Measurements from ENCODE around the gene NOVA2. TPM values are rescaled to one million over a fixed set of nuclear protein-coding genes. Genes with fewer than 3 reads are reported as not detected.

Gene NOVA2
- total RNA-seq, result 10 to 100 TPM in 1 of 2 donors, 1 to 10 TPM in 1; 8.1 to 18.2 TPM
- polyA plus RNA-seq, result under 1 TPM in 1 of 2 donors, not detected in 1; 0.13 TPM
- long read RNA-seq, donor 1, partial matches to known transcripts, result 0 of 3 reads
- long read RNA-seq, donor 1, other reads (novel, unspliced or antisense), result 3 of 3 reads
- long read RNA-seq, donor 2, full-length matches to known transcripts, result 1 of 7 reads
- long read RNA-seq, donor 2, partial matches to known transcripts, result 0 of 7 reads
- long read RNA-seq, donor 2, other reads (novel, unspliced or antisense), result 6 of 7 reads

GRCh38 chr19:45973553-45974338, at the start of gene NOVA2:
Gene NOVA2, minus strand, starts transcription at chr19:45973865. Its CDS starts 514 bp downstream, at chr19:45973351.
- intact Hi-C loops (cut with DNase I), result no loop called here
- Histone ChIP-seq H3K9me3 (ENCODE audit: control insufficient read depth, low read length) (no peaks in the 10 kb centered on the region), H3K27me3 (ENCODE audit: control insufficient read depth in 1 of 2, insufficient read depth in 2 of 2, low read length in 1 of 2) (no peaks in the 10 kb centered on the region), H3K36me3 (ENCODE audit: control insufficient read depth in 1 of 2, insufficient read depth in 2 of 2, low read length in 1 of 2) (no peaks in the 10 kb centered on the region), H3K27ac (ENCODE audit: low read depth in 1 of 2, low read length in 2 of 2) (no peak within 1 kb of the TSS), H3K4me1 (ENCODE audit: control insufficient read depth in 1 of 2, insufficient read depth in 2 of 2, low read length in 2 of 2) (no peaks in the 10 kb centered on the region), H3K4me3 (ENCODE audit: low read length in 2 of 2) (no peak within 1 kb of the TSS)
- WGBS, 2 donors, result 3 to 7% methylated on average over 29 to 54 of the region's 58 CpGs
- peak; percentile 71 to 87 for DNase-seq
- ATAC-seq (ENCODE audit: low FRiP score), result peak; percentile 73

DNA sequence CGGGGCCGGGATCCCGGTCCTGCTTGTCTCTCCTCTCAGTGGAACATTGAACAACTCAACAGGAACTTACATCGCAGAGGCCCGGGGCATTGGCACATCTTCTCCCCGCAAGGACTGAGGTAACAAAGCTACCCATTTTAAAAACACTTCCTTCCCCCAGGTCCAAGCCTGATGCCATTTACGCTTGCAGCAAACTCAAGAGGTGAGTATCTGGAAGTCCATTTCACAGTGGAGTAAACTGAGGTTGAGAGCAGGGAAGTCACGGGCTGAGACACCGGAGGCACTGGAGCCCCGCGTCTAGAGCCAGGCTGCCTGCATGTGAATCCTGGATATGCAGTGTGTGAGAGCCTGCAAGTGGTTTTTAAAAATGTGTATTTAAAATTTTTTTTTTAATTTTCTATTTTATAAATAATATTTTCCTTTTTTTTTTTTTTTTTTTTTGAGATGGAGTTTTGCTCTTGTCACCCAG, 49.7 kb upstream of the NOVA2 start:
- Histone ChIP-seq H3K27me3 (ENCODE audit: control insufficient read depth in 1 of 2, insufficient read depth in 2 of 2, low read length in 1 of 2) (no peaks in the 10 kb centered on the region), H3K27ac (ENCODE audit: low read depth in 1 of 2, low read length in 2 of 2) (no peak overlapping the region), H3K4me3 (ENCODE audit: low read length in 2 of 2) (no peak overlapping the region), H3K36me3 (ENCODE audit: control insufficient read depth in 1 of 2, insufficient read depth in 2 of 2, low read length in 1 of 2) (no peaks in the 10 kb centered on the region), H3K4me1 (ENCODE audit: control insufficient read depth in 1 of 2, insufficient read depth in 2 of 2, low read length in 2 of 2) (no peaks in the 10 kb centered on the region), H3K9me3 (ENCODE audit: control insufficient read depth, low read length) (no peaks in the 10 kb centered on the region)
- DNase-seq, result peak in 1 of 2 donors; percentile 30
- 58 to 63% methylated on average over 11 of the region's 11 CpGs for WGBS, 2 donors
- intact Hi-C loops (cut with DNase I), result no loop called here
- no peak for ATAC-seq (ENCODE audit: low FRiP score)

- Histone ChIP-seq H3K27me3 (ENCODE audit: control insufficient read depth in 1 of 2, insufficient read depth in 2 of 2, low read length in 1 of 2) (no peaks in the 10 kb centered on the region), H3K4me3 (ENCODE audit: low read length in 2 of 2) (no peak within 1 kb of the TSS)
These were observed 49.0 kb upstream of the NOVA2 start, which contains the start of gene PGLYRP1 for GRCh38 chr19:46022431-46023310. Gene PGLYRP1, minus strand, starts transcription at chr19:46023053. Its CDS starts 32 bp downstream, at chr19:46023021.

GRCh38 chr19:46022061-46022430, 48.4 kb upstream of the NOVA2 start:
- H3K4me1 ChIP-seq (ENCODE audit: control insufficient read depth in 1 of 2, insufficient read depth in 2 of 2, low read length in 2 of 2), result no peaks in the 10 kb centered on the region
- intact Hi-C loops (cut with DNase I), result no loop called here
- H3K36me3 ChIP-seq (ENCODE audit: control insufficient read depth in 1 of 2, insufficient read depth in 2 of 2, low read length in 1 of 2), result no peaks in the 10 kb centered on the region
- 41 to 50% methylated on average over 12 of the region's 12 CpGs for WGBS, 2 donors
- H3K9me3 ChIP-seq (ENCODE audit: control insufficient read depth, low read length), result no peaks in the 10 kb centered on the region
- H3K27ac ChIP-seq (ENCODE audit: low read depth in 1 of 2, low read length in 2 of 2), result no peak overlapping the region
- DNase-seq, result peak in 1 of 2 donors; percentile 34
- H3K4me3 ChIP-seq (ENCODE audit: low read length in 2 of 2), result no peak overlapping the region
- H3K27me3 ChIP-seq (ENCODE audit: control insufficient read depth in 1 of 2, insufficient read depth in 2 of 2, low read length in 1 of 2), result no peaks in the 10 kb centered on the region
- ATAC-seq (ENCODE audit: low FRiP score), result no peak

More at GRCh38 chr19:46022431-46023310, 49.0 kb upstream of the NOVA2 start, which contains the start of gene PGLYRP1:
- H3K27ac ChIP-seq (ENCODE audit: low read depth in 1 of 2, low read length in 2 of 2), result no peak within 1 kb of the TSS
- no peak for ATAC-seq (ENCODE audit: low FRiP score)
- H3K9me3 ChIP-seq (ENCODE audit: control insufficient read depth, low read length), result no peaks in the 10 kb centered on the region
- intact Hi-C loops (cut with DNase I), result no loop called here
- H3K4me1 ChIP-seq (ENCODE audit: control insufficient read depth in 1 of 2, insufficient read depth in 2 of 2, low read length in 2 of 2), result no peaks in the 10 kb centered on the region
- H3K36me3 ChIP-seq (ENCODE audit: control insufficient read depth in 1 of 2, insufficient read depth in 2 of 2, low read length in 1 of 2), result no peaks in the 10 kb centered on the region
- peak in 1 of 2 donors; percentile 42 for DNase-seq
- 24% methylated on average over 47 of the region's 47 CpGs for WGBS, 2 donors

DNA sequence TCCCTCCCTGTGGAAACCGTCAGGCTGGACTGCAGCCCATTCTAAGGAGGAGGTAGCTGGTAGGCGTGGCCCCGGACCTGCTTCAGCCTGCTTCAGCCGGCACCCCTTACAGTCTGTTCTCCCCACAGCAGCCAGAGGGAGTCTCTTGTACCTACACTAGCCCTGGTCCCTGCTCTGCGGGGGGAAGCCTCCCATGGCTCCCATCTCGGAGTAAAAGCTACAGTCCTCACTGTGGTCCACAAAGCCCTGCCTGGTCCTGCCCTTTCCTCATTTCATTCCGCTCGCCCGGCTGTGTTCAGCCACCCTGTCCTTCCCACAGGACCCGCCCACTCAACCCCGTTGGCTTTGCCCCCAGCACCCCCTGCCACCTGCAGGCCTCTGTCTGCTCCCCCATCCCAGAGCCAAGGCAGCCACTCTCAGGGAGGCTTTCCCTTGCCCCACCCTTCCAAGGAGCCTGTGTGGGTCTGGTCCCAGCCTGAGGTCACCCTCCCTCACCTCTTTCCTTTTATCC, 47.9 kb upstream of the NOVA2 start:
- Histone ChIP-seq H3K9me3 (ENCODE audit: control insufficient read depth, low read length) (no peaks in the 10 kb centered on the region), H3K4me3 (ENCODE audit: low read length in 2 of 2) (no peak overlapping the region), H3K27me3 (ENCODE audit: control insufficient read depth in 1 of 2, insufficient read depth in 2 of 2, low read length in 1 of 2) (no peaks in the 10 kb centered on the region), H3K36me3 (ENCODE audit: control insufficient read depth in 1 of 2, insufficient read depth in 2 of 2, low read length in 1 of 2) (no peaks in the 10 kb centered on the region), H3K4me1 (ENCODE audit: control insufficient read depth in 1 of 2, insufficient read depth in 2 of 2, low read length in 2 of 2) (no peaks in the 10 kb centered on the region), H3K27ac (ENCODE audit: low read depth in 1 of 2, low read length in 2 of 2) (no peak overlapping the region)
- WGBS, 2 donors, result 59 to 66% methylated on average over 11 of the region's 11 CpGs
- DNase-seq (peak in 1 of 2 donors; percentile 40), ATAC-seq (ENCODE audit: low FRiP score) (no peak)
- intact Hi-C loops (cut with DNase I), result no loop called here

- no peaks in the 10 kb centered on the region for H3K9me3 ChIP-seq (ENCODE audit: control insufficient read depth, low read length)
- intact Hi-C loops (cut with DNase I), result no loop called here
- ATAC-seq (ENCODE audit: low FRiP score), result no peak
- 89 to 93% methylated on average over 7 of the region's 7 CpGs for WGBS, 2 donors
- peak in 1 of 2 donors; percentile 21 for DNase-seq
- no peak overlapping the region for H3K27ac ChIP-seq (ENCODE audit: low read depth in 1 of 2, low read length in 2 of 2)
- H3K27me3 ChIP-seq (ENCODE audit: control insufficient read depth in 1 of 2, insufficient read depth in 2 of 2, low read length in 1 of 2), result no peaks in the 10 kb centered on the region
- no peak overlapping the region for H3K4me3 ChIP-seq (ENCODE audit: low read length in 2 of 2)
- no peaks in the 10 kb centered on the region for H3K4me1 ChIP-seq (ENCODE audit: control insufficient read depth in 1 of 2, insufficient read depth in 2 of 2, low read length in 2 of 2)
- no peaks in the 10 kb centered on the region for H3K36me3 ChIP-seq (ENCODE audit: control insufficient read depth in 1 of 2, insufficient read depth in 2 of 2, low read length in 1 of 2)
These were observed 47.1 kb upstream of the NOVA2 start for GRCh38 chr19:46020819-46021125.

GRCh38 chr19:46019270-46019669, 45.6 kb upstream of the NOVA2 start:
- peak in 1 of 2 donors; percentile 27 for DNase-seq
- WGBS, 2 donors, result 95 to 97% methylated on average over 13 of the region's 13 CpGs
- no peaks in the 10 kb centered on the region for H3K27me3 ChIP-seq (ENCODE audit: control insufficient read depth in 1 of 2, insufficient read depth in 2 of 2, low read length in 1 of 2)
- no peaks in the 10 kb centered on the region for H3K36me3 ChIP-seq (ENCODE audit: control insufficient read depth in 1 of 2, insufficient read depth in 2 of 2, low read length in 1 of 2)
- no peaks in the 10 kb centered on the region for H3K4me1 ChIP-seq (ENCODE audit: control insufficient read depth in 1 of 2, insufficient read depth in 2 of 2, low read length in 2 of 2)
- intact Hi-C loops (cut with DNase I), result no loop called here
- no peaks in the 10 kb centered on the region for H3K9me3 ChIP-seq (ENCODE audit: control insufficient read depth, low read length)
- no peak for ATAC-seq (ENCODE audit: low FRiP score)
- no peak overlapping the region for H3K4me3 ChIP-seq (ENCODE audit: low read length in 2 of 2)
- H3K27ac ChIP-seq (ENCODE audit: low read depth in 1 of 2, low read length in 2 of 2), result no peak overlapping the region

DNA sequence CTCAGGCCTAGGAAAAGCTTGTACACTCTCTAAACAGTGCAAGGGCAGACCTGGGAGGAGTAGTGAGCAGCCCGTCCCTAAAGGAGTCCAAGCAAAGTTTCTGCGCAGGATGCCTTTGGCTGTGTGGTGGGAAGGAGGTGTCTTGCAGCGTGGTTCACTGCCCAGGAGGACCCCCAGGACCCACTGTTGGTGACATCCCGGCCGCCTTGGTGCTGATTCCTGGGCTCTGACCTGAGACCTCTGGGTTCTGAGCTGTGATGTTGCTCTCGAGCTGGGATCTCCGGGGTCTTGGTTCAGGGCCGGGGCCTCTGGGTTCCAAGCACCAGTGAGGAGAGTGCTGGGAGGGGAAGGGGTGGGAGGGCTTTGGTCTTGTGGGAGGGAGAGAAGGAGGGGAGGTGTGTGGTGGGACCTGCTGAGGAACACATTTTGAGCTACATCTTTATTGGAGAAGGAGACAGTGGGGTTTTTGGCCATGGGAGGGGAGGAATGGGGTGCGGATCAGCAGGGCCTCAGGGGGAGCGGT, 45.1 kb upstream of the NOVA2 start:
- H3K36me3 ChIP-seq (ENCODE audit: control insufficient read depth in 1 of 2, insufficient read depth in 2 of 2, low read length in 1 of 2), result no peaks in the 10 kb centered on the region
- no peaks in the 10 kb centered on the region for H3K27me3 ChIP-seq (ENCODE audit: control insufficient read depth in 1 of 2, insufficient read depth in 2 of 2, low read length in 1 of 2)
- no peak overlapping the region for H3K27ac ChIP-seq (ENCODE audit: low read depth in 1 of 2, low read length in 2 of 2)
- H3K4me1 ChIP-seq (ENCODE audit: control insufficient read depth in 1 of 2, insufficient read depth in 2 of 2, low read length in 2 of 2), result no peaks in the 10 kb centered on the region
- ATAC-seq (ENCODE audit: low FRiP score) (no peak), DNase-seq (peak in 1 of 2 donors; percentile 27)
- H3K9me3 ChIP-seq (ENCODE audit: control insufficient read depth, low read length), result no peaks in the 10 kb centered on the region
- H3K4me3 ChIP-seq (ENCODE audit: low read length in 2 of 2), result no peak overlapping the region
- intact Hi-C loops (cut with DNase I), result no loop called here
- WGBS, 2 donors, result 94 to 96% methylated on average over 10 of the region's 10 CpGs
